ENCODE data around the gene CMAS.
"Not testable (repeated sequence)": the region's sequence is repeated elsewhere in the genome, so short reads cannot be mapped to it uniquely, and the experiment has no call there.

Gene CMAS

DNA sequence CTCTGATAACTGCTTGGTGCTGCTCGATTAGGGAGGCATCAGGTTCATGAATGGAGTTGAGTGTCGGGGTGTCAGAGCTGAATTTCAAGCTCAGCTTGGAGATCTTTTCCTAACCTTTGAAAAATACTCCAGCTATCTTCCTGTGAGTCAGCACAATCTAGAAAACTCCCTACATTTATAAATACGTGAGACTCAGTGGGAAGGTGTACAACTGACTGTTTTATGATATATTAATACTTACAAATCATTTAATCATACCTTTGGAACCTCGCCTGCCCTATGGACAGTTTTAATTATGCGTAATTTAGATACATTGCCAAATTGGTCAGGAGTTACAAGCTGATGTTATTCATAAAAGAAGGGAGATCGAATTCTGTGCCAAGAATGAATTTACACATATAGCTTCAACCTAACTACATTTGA lies 961 bp downstream of the CMAS start:
- no peak for DNase-seq (ENCODE audit: low read depth in 3 of 3, low spot score in 1 of 3)

DNA sequence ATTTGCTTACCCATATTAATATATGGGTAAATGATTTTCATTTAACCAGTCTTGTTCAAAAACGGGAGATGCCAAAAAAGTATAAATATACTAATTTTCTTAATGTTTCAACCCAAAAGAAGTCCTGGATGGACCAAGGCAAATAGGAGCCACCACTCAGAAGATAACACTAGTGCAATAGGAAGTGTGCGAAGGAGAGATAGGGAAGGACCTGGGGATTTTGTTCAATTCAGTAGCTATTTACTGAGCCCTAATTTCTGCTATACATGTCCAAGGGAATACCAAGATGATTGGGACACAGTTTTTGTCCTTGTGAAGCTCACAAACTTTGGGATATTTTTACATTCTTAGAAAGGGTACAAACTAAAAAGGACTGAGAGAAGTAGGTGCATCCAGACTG lies 1.5 kb downstream of the CMAS start:
- DNase-seq (ENCODE audit: low read depth in 3 of 3, low spot score in 1 of 3), result no peak

DNA sequence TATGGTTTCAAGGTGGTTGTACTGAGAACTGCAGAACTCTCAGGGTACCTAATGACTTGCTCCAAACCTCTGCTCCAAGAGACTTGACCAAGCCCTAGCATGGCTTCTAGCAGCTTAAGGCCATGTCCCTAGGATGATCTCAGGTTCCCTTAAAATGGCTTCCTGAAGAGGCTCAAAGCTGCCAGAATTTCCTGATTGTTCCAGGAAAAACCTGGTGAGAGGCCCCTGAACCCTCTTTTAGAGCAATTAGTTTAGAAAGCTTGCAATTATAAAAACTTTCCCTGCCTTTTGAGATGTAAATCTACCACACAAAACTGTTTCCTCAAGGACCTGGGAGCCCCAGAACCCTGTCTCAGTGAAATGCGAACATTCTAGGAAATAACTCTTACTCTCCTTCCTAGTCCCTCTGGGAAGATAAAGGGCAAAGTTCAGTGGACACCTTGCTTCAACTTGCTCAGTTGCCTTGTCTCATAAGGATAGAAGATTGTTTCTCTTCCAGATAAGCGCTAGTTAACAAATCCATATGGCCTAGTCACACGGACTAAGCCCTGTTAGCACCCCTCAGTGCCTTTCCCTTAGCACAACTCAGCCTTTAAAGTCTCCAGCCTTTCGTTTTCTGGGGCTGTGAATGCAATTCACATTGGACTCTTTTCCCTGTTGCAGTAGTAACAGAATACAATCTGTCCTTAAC lies 2.5 kb downstream of the CMAS start:
- DNase-seq (ENCODE audit: low read depth in 3 of 3, low spot score in 1 of 3), result no peak

DNA sequence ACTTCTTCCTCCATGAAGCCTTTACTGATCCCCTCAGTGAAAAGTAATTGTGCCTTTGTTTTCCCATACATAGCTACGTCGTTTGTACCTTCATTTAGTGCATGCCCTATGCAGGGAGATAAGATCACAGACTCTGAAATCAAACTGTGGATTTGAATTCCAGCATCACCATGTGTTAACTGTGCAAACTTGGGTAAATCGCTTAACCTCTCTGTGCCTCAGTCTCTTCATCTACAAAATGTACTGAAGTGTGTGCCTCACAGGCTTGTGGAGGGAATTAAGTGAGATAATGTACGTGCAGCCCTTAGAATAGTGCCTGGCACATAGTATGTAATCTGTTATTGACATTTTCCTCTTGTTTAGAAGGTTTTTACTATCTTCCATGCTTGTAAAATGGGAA lies 4.1 kb downstream of the CMAS start:
- no peak for DNase-seq (ENCODE audit: low read depth in 3 of 3, low spot score in 1 of 3)

DNA sequence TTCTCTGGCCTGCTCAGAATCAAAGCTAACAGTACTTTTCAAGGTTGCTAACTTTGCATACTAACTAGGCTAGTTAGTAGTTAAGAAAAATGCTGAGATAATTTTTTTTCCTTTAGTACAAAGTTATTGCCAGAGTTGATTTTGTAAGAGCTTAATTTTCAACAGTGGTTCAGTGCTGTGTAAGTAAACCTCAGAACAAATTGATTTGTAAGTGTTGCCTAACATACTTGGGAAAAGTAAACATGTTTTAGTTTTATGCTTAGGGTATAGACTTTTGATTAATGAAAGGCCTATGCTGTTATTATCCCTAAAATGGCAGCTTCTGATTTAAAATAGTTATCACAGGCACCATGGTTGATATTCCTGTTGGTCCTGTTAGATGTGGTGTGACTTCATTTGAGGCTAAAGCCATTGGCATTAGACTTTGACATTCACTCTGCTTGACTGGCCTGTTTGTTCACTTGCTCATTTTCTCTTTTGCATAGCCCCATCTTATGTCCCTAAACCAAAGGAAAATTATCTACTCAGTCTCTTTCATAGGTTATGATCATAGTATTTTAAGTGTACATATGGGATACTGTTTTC lies 5.2 kb downstream of the CMAS start:
- DNase-seq (ENCODE audit: low read depth in 3 of 3, low spot score in 1 of 3), result no peak

DNA sequence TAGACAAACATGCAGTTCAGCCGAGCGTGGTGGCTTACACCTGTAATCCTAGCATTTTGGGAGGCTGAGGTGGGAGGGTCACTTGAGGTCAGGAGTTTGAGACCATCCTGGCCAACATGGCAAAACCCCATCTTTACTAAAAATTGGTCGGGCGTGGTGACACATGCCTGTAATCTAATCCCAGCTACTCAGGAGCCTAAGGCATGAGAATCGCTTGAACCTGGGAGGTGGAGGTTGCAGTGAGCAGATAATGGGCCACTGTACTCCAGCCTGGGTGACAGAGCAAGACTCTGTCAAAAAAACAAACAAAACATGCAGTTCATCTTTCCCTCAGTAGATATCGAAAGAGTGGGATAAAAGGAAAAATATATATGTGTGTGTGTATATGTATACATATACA lies 7.0 kb downstream of the CMAS start:
- not testable (repeated sequence) for DNase-seq (ENCODE audit: low read depth in 3 of 3, low spot score in 1 of 3)

DNA sequence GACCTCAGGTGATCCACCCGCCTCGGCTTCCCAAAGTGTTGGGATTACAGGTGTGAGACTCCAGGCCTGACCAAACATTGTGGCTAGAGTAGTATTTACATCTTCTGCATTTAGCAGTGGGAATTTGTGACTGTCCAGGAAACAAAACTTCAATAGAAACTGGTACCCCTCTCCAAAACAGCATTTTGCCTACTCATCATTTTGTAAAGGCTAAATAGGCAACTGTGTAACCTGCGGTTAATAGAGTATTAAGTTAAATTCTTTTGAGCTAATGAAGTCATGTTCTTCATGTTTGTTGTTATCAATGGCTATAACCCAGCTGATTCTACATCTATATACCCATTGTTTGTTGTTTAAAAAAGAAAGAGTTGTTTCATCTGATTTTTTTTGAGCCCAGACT lies 8.1 kb downstream of the CMAS start:
- no peak for DNase-seq (ENCODE audit: low read depth in 3 of 3, low spot score in 1 of 3)

DNA sequence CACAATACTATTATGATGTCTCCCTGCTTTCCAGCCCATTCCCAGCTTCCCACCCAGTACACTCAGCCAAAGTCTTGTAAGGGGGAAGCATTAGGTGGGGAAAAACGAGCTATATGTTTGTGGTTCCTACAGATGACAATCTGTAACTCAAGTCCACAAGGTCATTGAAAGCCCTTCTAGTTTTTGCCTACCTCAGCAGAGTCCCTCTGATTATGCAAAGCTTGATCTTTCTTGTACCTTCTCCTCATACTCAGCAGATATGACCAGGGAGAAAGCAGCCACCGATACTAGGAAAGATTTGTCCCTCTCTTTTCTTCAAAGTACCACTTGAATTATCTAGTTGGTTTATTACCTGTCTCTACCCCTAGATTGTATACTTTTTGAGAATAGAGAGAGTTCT lies 10.6 kb downstream of the CMAS start:
- DNase-seq (ENCODE audit: low read depth in 3 of 3, low spot score in 1 of 3), result no peak

DNA sequence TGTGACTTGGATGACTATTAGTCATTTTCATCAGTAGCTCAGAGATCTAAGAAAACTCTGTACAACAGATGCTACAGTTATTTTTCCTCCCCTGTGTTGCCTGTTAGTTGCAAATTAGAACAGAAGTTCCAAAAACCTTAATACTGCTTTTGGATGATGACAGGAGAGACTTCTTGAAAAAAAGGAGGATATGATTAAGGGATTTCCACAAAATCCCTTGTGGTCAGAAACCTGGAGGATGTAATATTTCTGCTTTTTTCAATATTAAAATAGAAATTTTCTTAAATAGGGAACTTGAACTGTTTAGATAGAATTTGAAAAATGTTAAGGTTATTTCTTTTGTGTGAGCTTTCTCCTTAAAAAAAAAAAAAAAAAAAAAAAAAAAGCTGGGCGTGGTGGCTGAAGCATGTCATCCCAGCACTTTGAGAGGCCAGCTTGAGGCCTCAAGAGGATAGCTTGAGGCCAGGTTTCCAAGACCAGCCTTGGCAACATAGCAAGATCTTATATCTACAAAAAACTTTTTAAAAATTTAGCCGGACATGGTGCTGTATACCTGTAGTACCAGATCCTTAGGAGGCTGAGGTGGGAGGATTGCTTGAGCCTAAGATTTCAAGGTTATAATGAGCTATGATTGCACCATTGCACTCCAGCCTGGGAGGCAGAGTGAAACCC lies 14.1 kb downstream of the CMAS start:
- DNase-seq (ENCODE audit: low read depth in 3 of 3, low spot score in 1 of 3), result no peak

DNA sequence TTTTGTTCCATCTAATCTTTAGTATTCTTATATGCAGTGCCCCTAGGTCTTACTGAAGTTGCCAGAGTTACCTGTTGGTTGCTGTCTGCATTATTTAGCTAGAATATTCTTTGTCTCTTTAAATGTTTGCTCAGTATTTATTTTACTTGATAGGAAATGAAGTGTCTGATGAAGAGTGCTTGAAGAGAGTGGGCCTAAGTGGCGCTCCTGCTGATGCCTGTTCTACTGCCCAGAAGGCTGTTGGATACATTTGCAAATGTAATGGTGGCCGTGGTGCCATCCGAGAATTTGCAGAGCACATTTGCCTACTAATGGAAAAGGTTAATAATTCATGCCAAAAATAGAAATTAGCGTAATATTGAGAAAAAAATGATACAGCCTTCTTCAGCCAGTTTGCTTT lies 18.9 kb downstream of the CMAS start:
- DNase-seq (ENCODE audit: low read depth in 3 of 3, low spot score in 1 of 3), result no peak

DNA sequence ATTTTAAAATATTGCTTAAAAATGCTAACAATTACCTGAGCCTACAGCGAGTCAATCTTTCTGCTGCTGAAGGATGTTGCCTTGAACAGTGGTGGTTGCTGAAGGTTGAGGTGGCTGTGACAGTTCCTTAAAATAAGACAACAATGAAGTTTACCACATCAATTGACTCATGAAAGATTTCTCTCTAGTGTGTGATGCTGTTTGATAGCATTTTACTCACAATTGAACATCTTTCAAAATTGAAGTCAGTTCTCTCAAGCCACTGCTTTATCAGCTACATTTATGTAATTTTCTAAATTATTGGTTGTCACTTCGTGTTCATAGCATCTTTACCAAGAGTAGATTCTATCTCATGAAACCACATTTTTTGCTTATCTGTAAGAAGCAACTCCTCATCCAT lies 20.3 kb downstream of the CMAS start:
- DNase-seq (ENCODE audit: low read depth in 3 of 3, low spot score in 1 of 3), result no peak

DNA sequence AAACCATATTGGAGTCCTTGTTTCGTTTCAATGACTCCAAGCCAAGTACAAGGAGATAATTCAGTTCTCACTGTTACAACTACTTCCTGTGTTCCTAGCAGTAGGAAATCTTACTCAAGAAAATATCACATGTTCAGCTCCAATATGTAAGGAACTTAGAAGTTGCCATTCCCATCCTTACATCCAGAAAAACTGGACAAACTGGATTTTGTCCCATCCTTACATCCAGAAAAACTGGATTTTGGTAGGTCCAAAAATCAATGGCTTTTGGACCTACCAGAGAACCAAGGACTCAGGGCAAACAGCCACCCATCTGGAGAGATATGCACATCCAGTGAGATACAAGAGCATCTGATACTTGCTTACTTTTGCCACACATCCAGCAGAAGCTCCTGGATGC lies 23.8 kb downstream of the CMAS start:
- no peak for DNase-seq (ENCODE audit: low read depth in 3 of 3, low spot score in 1 of 3)

DNA sequence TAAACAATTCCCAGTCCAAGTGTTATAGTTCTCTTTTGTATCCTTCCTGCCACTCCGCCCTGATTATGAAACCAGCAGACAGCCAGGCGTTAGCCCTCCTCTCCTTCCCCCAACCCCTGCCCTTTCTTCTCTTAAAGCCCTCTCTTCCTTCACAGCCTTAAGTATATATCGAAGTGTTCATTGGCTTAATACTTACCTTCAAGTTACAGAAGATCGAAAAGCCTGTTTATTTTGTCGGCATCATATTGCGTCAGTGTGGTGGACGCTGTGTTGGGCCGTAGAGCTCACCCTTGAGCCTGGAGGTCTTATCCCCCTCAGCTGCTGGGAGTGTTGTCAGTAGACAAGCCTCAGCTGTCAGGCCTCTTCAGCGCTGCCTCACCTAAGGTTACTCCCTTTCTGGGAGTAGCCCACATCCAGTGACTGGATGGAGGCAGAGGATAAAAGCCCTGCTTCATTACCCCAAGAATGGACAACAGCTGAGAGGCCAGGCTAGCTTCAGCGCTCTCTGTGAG lies 36.2 kb downstream of the CMAS start:
- DNase-seq (ENCODE audit: low read depth in 3 of 3, low spot score in 1 of 3), result no peak

DNA sequence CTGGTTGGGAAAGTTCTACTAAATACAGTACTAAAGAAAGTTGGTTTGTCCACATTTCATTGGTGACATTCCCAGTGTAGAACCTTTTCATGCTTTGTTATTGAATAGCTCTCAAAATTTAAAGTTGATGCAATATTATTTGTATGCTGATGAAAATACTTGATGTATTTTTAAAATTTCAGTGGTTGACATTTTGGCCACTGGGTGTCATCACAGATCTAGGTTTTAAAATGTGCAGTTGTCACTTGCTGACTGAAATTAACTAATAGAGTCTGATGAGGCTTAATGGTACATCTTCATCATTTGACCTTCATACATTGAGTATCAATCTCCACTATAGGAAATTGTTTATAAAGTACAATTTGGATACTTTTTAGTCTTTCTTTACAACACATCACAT lies 37.1 kb downstream of the CMAS start:
- no peak for DNase-seq (ENCODE audit: low read depth in 3 of 3, low spot score in 1 of 3)

DNA sequence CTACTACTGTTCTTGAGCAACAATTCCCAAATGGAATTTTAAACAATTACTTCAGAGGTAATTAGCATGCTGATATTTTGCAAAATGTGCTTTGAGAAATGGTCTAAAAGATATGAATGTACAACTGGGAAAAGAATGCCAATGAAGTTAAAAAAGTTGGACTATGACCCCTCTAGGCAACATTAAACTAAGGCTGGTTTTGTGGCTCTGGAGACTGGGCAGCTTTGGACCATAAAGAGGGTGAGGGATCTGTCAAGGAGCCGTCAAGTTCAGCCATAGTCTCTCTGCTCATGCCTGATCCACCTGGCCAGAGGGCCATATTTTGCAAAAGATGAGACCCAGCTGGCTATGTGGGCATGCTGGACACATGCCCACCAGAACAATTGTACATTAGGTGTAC lies 38.8 kb downstream of the CMAS start:
- DNase-seq (ENCODE audit: low read depth in 3 of 3, low spot score in 1 of 3), result no peak

DNA sequence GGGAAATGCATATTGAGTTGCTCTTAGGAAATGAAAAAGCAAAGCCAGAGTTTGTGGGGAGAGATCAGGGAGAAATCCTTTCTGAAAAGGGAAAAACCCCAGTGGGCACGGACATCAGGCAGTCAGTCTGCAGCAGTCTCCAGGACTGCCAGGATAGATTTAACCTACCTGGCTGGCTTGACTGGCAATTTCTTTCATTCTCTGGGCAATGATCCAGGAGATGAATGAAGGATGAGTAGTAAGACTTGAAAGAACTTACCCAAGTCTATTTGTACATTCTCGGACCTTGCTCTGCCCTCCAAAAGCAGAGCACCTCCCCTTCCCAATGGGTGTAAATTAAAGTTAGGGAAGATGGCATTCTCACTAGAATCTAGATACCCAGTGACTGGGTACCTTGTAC lies 42.9 kb downstream of the CMAS start:
- DNase-seq (ENCODE audit: low read depth in 3 of 3, low spot score in 1 of 3), result no peak

DNA sequence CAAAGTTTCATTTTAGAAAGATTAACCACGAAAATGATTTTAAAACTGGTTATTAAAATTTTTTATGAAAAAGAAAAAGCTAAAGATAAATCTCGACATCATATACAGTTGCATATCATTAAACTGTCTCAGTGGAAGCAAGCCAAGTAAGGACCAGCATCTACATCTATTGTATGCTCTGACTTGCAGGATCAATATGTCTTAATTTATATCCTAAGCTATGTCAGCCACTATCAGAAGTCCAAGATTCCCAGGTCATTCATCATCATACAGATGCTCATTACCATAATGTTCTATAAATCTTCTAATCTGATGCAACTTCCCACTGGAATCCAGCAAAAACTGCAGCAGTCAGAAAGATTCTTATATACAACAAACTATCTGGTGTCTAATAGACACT lies 43.5 kb downstream of the CMAS start:
- DNase-seq (ENCODE audit: low read depth in 3 of 3, low spot score in 1 of 3), result no peak

DNA sequence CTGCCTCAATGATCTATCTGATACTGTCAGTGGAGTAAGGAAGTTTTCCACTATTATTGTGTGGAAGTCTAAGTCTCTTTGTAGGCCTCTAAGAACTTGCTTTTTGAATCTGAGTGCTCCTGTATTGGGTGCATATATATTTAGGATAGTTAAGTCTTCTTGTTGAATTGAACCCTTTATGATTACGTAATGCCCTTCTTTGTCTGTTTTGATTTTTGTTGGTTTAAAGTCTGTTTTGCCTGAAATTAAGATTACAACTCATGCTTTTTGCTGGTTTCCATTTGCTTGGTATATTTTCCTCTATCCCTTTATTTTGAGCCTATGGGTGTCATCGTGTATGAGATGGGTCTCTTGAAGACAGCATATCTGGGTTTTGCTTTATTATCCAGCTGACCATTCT lies 53.0 kb downstream of the CMAS start:
- DNase-seq (ENCODE audit: low read depth in 3 of 3, low spot score in 1 of 3), result not testable (repeated sequence)

DNA sequence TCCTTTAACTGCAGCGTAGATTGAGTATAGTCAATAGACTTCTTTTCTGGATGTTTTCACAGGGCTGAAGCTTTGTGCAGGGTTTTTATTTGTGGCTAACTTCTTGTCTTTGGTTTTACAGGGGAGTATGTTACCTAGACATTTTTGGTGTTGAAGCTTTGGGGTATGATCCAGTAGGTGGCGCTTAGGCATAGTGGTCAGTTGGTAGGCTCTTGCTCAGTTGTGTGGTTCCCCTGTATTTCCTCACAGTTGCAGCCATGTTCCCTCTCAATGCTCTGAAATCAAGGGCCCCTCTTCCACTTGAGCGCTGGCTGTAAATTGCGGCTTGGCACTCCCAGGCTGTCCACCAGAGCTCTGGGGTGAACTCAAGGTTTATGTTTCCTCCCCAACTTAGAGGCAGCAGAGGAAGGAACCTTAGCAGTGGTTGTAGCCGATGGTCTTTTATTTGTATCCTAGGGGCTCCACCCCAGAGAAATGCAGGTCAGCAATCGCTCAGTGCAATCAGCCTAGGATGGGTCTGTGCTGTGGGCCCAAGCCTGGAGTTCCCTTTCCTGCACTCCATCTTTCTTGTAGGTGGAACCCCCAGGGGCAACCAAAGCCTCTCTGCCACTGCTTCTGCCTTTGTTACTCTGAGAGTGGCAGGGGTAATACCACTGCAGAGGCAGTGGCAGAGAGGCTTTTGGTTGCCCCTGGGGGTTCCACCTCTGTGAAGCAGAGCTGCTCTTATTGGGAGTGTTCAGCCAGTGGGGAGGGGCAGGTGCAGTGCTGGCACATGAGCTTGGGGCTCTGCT lies 55.1 kb downstream of the CMAS start:
- DNase-seq (ENCODE audit: low read depth in 3 of 3, low spot score in 1 of 3), result no peak

DNA sequence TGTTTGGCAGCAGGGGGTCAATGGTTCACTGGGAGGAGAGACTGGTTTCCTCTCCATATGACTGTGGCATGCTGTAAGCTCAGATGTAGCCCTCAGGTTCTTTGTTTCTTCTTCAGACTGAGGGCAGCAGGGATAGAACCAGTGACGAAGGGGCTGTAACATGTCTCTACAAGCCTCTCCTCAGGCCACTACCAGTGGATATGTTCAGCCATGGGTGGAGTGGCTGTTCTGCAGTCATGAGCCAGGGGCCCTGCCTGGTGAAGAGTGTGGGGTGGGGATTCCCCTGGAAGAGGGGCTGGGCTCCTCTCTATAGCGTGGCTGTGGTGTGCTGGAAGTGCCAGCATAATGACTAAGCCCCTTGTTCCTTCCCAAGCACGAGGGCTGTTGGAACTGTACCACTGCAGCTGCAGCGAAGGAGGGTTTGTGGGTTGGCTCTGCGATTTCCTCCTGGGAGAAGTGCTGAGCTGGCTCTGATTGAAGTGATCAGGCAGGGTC lies 55.8 kb downstream of the CMAS start:
- DNase-seq (ENCODE audit: low read depth in 3 of 3, low spot score in 1 of 3), result no peak

DNA sequence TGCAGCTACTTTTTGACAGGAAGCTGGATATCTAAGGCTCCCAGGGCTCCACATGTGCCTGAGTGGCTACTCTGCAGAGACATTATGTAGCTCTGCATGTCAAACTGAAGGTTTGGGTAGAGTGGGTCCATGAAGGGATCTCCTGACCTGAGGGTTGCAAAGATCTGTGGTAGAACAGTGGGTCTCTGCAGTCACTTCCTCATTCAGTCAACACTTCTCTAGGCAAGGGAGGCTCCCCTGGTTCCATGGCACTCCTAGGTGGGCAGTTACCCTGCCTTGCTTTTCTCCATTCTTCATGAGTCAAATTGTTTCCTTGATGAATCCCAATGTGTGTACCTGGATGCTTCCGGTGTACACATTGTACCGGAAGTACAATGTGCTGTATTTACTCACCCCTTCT lies 57.4 kb downstream of the CMAS start:
- no peak for DNase-seq (ENCODE audit: low read depth in 3 of 3, low spot score in 1 of 3)

DNA sequence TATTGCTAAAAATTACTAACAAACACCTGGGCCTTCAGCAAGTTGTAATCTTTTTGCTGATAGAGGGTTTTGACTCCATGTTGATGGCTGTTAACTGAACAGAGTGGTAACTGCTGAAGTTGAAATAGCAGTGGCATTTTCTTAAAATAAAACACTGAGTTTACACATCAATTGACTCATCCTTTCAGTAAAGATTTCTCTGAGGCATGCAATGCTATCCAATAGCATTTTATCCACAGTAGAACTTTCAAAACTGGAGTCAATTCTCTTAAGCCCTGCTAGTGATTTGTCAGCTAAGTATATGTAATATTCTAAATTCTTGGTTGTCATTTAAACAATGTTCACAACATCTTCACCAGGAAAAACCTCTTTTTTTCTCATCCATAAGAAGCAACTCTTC lies 59.5 kb downstream of the CMAS start:
- no peak for DNase-seq (ENCODE audit: low read depth in 3 of 3, low spot score in 1 of 3)
